Measurements from ENCODE around the gene TRPV4.

The TRPV4 gene

DNA sequence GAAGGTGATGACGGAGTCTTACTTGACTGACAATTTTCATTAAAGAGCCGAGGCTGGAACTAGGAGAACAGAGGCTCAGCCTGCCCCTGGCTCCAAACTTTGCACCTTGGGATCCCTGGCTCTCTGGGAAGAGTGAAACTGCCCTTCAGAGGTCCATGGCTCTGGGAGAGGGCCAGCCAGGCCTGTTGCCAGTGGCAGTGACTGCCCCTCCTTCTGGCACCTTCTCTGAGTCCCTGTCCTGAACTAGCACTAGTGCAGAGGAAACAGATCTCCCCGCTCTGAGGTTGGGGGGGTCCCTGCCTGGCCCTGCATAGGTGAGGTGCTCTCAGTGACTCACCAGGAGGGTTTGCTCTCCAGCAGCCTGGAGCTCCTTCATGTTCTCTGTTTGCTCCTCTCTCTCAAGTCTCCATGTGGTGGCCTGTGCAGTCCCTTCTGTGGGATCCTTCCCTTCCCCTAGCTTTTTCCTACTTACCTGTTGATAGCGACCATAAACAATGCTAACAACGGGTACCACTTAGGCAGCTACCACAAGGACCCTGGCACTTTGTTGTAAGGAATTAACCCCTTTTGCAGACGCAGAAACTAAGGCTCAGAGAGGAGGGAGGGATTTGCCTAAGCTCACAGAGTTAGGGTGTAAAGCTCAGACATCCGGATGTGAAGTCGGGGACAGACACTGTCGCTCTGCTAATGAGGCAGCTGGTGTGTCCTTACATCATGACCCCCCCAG is 97.2 kb downstream of the TRPV4 start:
- Mint-ChIP-seq H3K4me3 (no peak overlapping the region), H3K36me3 (ENCODE audit: low read depth) (no peaks in the 10 kb centered on the region), H3K27ac (no peak overlapping the region), H3K9me3 (no peaks in the 10 kb centered on the region), H3K4me1 (no peaks in the 10 kb centered on the region), H3K27me3 (peaks cover 28% of the 10 kb centered on the region)
- DNase-seq (no peak), ATAC-seq (no peak)

DNA sequence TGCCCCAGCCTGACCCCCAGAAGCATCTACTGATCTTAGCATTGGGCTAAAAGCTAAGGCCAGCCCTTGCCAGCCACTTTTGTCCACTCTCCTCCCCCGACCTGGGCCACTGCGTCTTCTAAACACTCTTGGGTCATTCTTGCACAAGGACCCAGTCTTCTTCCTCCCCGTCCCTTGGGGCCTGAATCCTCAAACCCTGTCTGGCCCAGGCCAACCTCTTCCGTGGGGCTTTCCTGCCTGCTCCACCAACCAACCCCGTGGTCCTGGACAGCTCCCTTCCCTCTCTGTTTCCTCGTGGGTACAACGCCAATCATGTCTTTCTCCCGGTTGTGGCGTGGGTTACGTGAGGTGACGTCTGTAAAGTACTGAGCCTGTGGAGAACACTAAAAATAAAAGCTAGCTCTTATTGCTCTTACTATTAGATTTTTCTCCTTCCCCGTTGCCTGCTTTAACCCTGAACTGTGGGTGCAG is 98.1 kb downstream of the TRPV4 start:
- ATAC-seq (no peak), DNase-seq (no peak)
- H3K36me3 Mint-ChIP-seq (ENCODE audit: low read depth): no peaks in the 10 kb centered on the region
- H3K27me3 Mint-ChIP-seq: peaks cover 24% of the 10 kb centered on the region
- H3K4me1 Mint-ChIP-seq: no peaks in the 10 kb centered on the region
- no peak overlapping the region for H3K4me3 Mint-ChIP-seq
- H3K27ac Mint-ChIP-seq: no peak overlapping the region
- no peaks in the 10 kb centered on the region for H3K9me3 Mint-ChIP-seq

DNA sequence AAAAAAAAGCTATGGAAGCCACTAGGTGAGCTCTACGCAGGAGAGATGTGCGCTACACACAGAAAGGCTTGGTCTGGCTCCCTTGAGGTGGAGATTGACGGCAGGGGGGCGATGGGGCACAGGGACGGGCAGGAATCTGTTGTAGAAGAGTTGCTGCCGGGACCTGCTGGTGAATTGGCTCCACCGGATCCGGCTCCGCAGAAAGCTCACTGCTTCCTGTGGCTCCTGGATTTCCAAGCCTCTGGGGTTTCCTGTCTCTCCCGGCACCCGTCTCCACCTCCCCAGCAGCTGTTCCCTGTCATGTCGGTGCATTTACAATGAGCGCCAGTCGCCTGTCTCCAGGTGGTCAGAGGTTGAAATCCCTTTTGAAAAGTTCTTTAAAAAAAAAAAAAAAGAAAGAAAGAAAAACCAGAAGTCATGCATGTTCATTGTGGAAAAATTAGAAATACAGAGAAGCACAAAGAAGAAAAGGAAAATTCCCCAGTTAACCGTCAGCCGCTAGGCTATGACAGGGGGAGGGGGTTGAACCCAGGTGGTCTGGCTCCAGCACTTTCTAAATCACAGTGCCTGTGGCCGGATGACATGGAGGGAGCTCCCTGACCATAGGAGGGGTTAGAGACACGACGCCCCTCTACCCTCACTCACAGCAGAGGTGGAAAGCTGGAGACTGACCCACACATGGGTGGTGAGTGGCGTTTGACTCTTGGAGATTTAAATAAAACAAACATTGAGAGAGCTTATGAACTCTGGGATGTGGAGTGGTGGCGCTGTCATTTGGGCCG is 98.8 kb downstream of the TRPV4 start:
- Mint-ChIP-seq H3K27ac (no peak overlapping the region), H3K4me1 (no peaks in the 10 kb centered on the region), H3K4me3 (no peak overlapping the region), H3K36me3 (ENCODE audit: low read depth) (no peaks in the 10 kb centered on the region), H3K27me3 (peaks cover 24% of the 10 kb centered on the region), H3K9me3 (no peaks in the 10 kb centered on the region)
- no peak for DNase-seq
- ATAC-seq: no peak
